Type B pancreatic cell (in vitro differentiated cells): Measurements from ENCODE around the gene STAB1. TPM values are rescaled to one million over a fixed set of nuclear protein-coding genes. Genes with fewer than 3 reads are reported as not detected.

Experiments
- DNase-seq: peaks from one replicate; pipeline ENCODE4 v3.0.0; 2021; ENCODE audit warnings: mixed read lengths; ENCODE audit not compliant: unreplicated experiment; ENCODE audit errors: extremely low spot score
- H3K27ac Mint-ChIP-seq: 2 replicates; pipeline ENCODE4 v1.8.0; 2021; ENCODE audit warnings: mild to moderate bottlenecking, mixed read lengths
- H3K27me3 Mint-ChIP-seq: 2 replicates; pipeline ENCODE4 v1.8.0; 2021; ENCODE audit warnings: mixed read lengths
- H3K36me3 Mint-ChIP-seq: 2 replicates; pipeline ENCODE4 v1.8.0; 2021; ENCODE audit warnings: mixed read lengths
- H3K4me1 Mint-ChIP-seq: one replicate; pipeline ENCODE4 v1.8.0; 2021; ENCODE audit warnings: mixed read lengths; ENCODE audit not compliant: unreplicated experiment
- H3K4me3 Mint-ChIP-seq: 2 replicates; pipeline ENCODE4 v1.8.0; 2021; ENCODE audit warnings: mild to moderate bottlenecking, mixed read lengths
- H3K9me3 Mint-ChIP-seq: 2 replicates; pipeline ENCODE4 v1.8.0; 2021; ENCODE audit warnings: mixed read lengths
- total RNA-seq: library from RNA; stranded (reverse); gene quantifications from 2 replicates; pipeline ENCODE4 v1.2.1, GENCODE V29; 2021; ENCODE audit warnings: low replicate concordance
- TF ChIP-seq, protein P1 (sequence below): fragments of 200-600 bp; sonication (generic); conservative IDR thresholded peaks from 2 replicates; pipeline ENCODE4 v1.5.0; 2021; ENCODE audit warnings: antibody characterized with exemption, mild to moderate bottlenecking

STAB1 gene
- total RNA-seq, 1 donor from 2014 or later = not detected

DNA sequence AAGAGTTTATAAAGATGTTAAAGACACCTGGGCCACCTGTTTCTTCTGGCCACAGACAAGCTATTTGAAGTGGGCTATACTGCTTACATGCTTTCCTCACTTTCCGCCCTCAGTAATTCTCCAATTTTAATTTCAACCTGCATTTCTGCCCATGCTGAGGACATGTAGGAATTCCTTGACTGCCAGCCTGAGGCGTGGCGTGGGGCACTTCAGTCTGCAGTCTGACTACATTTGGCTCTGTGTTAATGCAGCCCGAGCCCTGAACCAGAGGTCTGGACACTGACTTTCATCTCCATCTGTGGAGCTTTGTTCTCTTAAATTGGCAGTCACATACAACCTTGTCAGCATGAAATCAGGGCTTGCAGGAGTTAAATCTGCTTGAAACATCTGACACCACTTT lies 49.8 kb downstream of the STAB1 start:
- peaks cover 8% of the 10 kb centered on the region for H3K36me3 Mint-ChIP-seq
- H3K9me3 Mint-ChIP-seq = no peaks in the 10 kb centered on the region
- H3K4me1 Mint-ChIP-seq = peaks cover 4% of the 10 kb centered on the region
- TF ChIP-seq, protein P1, sequence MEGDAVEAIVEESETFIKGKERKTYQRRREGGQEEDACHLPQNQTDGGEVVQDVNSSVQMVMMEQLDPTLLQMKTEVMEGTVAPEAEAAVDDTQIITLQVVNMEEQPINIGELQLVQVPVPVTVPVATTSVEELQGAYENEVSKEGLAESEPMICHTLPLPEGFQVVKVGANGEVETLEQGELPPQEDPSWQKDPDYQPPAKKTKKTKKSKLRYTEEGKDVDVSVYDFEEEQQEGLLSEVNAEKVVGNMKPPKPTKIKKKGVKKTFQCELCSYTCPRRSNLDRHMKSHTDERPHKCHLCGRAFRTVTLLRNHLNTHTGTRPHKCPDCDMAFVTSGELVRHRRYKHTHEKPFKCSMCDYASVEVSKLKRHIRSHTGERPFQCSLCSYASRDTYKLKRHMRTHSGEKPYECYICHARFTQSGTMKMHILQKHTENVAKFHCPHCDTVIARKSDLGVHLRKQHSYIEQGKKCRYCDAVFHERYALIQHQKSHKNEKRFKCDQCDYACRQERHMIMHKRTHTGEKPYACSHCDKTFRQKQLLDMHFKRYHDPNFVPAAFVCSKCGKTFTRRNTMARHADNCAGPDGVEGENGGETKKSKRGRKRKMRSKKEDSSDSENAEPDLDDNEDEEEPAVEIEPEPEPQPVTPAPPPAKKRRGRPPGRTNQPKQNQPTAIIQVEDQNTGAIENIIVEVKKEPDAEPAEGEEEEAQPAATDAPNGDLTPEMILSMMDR = no peak
- H3K27me3 Mint-ChIP-seq = no peaks in the 10 kb centered on the region
- H3K27ac Mint-ChIP-seq = peak overlapping the region; percentile 65
- H3K4me3 Mint-ChIP-seq = no peak overlapping the region
- no peak for DNase-seq

DNA sequence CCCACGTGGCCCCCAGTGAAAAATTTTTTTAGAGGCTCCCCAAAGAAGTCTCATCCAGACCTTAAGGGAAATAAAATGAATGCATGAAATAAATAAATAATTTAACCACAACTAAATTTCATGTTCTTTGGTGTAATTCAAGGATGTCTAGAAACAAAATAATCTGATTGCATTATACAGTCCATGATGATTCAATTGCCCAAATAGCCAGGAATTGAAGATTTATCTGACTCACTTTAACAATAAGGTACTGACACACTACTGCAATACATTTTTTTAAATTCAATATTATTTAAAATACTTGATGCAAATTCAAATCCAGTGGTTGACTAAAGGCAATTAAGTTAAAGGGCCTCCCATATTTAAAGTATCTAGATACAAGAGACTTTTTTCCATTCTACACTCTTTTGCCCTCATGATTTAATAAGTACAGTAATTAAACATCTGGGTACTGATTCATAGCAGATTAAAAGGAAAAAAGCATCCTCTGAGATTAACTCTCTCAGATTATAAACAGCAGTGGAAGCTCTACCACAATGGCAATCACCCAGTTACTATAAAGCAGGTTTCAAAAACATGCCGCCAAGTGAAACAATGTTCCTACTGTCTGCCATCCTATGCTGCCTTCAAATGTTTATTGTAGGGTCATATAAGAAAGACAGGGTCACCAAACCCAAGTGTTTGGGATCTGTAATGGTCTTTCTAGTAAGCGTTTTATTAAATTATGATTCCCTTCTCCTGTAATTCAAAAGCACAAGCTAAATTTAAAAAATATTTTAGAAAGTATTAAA lies 51.2 kb downstream of the STAB1 start:
- Mint-ChIP-seq H3K4me1 (peaks cover 4% of the 10 kb centered on the region), H3K4me3 (no peak overlapping the region), H3K27ac (no peak overlapping the region), H3K27me3 (no peaks in the 10 kb centered on the region), H3K36me3 (peaks cover 7% of the 10 kb centered on the region), H3K9me3 (no peaks in the 10 kb centered on the region)
- no peak for DNase-seq
- TF ChIP-seq, protein P1 = no peak

DNA sequence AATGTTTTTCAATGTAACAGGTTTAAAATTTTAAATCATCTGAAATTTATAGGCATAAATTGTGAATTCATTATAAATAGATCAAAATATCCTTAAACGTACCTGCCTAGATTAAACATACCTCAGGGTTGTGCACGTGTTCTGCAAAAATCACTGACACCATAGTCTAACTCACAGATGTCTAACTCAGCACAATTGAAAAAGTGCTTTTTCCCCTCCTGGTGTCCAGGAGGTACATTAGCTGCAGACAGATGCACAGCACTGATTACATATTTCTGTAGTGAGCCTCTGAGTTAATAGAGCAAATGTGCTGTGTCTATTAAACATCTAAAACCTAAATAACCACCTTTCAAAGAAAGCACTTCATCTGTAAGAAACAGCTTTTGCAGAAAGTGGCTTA lies 52.0 kb downstream of the STAB1 start:
- DNase-seq = no peak
- H3K27me3 Mint-ChIP-seq = no peaks in the 10 kb centered on the region
- peaks cover 4% of the 10 kb centered on the region for H3K36me3 Mint-ChIP-seq
- TF ChIP-seq, protein P1 = no peak
- no peak overlapping the region for H3K27ac Mint-ChIP-seq
- no peak overlapping the region for H3K4me3 Mint-ChIP-seq
- H3K9me3 Mint-ChIP-seq = no peaks in the 10 kb centered on the region
- H3K4me1 Mint-ChIP-seq = peaks cover 4% of the 10 kb centered on the region

DNA sequence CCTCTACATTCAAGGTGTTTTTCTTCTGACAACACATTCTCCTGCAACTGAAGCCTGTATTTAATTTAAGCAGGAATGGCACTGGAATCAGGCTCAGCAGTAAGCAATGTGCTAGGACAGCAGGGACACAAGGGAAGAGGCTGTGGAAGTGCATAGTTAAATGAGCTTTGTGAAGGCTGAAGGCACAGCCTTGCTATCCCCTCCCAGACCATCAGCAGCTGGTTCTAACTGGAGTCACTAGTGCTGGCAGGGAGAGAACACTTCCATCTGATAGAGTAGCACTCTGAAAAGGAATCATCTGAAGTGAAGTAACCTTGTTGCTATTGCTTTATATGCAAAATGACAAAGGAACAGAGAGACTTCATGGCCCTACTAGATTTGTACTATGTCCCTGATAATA lies 56.0 kb downstream of the STAB1 start:
- H3K36me3 Mint-ChIP-seq = peaks cover 9% of the 10 kb centered on the region
- no peaks in the 10 kb centered on the region for H3K27me3 Mint-ChIP-seq
- TF ChIP-seq, protein P1 = no peak
- H3K9me3 Mint-ChIP-seq = no peaks in the 10 kb centered on the region
- H3K4me1 Mint-ChIP-seq = peaks cover 5% of the 10 kb centered on the region
- no peak overlapping the region for H3K4me3 Mint-ChIP-seq
- H3K27ac Mint-ChIP-seq = no peak overlapping the region
- no peak for DNase-seq

DNA sequence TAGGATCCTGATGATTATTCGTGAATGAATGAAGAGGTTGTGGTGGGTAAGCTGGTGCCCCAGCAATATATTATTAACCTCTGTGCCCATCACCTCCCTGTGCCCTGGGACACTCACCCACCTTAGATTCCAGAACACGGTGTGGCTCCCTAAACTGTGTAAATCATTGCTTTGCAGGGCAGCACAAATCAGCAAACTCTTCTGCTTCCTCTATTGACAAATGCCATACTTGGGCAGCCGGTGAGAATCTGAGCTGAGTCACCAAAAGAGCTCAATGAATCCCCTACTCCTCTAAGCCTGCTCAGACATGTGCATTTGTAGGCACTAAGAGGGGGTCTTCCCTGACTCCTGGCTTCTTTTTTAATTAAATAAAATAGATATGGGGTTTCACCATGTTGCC lies 57.0 kb downstream of the STAB1 start:
- no peaks in the 10 kb centered on the region for H3K27me3 Mint-ChIP-seq
- H3K4me3 Mint-ChIP-seq = no peak overlapping the region
- H3K9me3 Mint-ChIP-seq = no peaks in the 10 kb centered on the region
- no peak for DNase-seq
- no peak overlapping the region for H3K27ac Mint-ChIP-seq
- TF ChIP-seq, protein P1 = no peak
- H3K4me1 Mint-ChIP-seq = peaks cover 6% of the 10 kb centered on the region
- H3K36me3 Mint-ChIP-seq = peaks cover 9% of the 10 kb centered on the region
